DMS153 treated with DMSO at 0.1 percent for 48 hours (cell line): ENCODE results near the gene MAPK11.

Source experiments
- DNase-seq: peaks from one replicate; lab custom pipeline; 2025; ENCODE audit not compliant: unreplicated experiment; lab: John Stamatoyannopoulos, UW

The MAPK11 gene

GRCh38 chr22:50262973-50263617, 7.1 kb downstream of the MAPK11 start:
- no peak for DNase-seq

- DNase-seq: no peak
Observed at GRCh38 chr22:50262460-50262911, 7.7 kb downstream of the MAPK11 start.

- no peak for DNase-seq
Observed at GRCh38 chr22:50261615-50262459, 8.3 kb downstream of the MAPK11 start, which contains the start of gene MAPK12. Gene MAPK12 (minus strand): TSS chr22:50261683. CDS start chr22:50261509, 174 bp downstream.

GRCh38 chr22:50260801-50261614, 9.2 kb downstream of the MAPK11 start:
- DNase-seq: no peak

GRCh38 chr22:50260434-50260800, 9.8 kb downstream of the MAPK11 start:
- DNase-seq: no peak

- no peak for DNase-seq
Observed at GRCh38 chr22:50259302-50259701, 10.9 kb downstream of the MAPK11 start.

GRCh38 chr22:50258361-50259292, 11.6 kb downstream of the MAPK11 start:
- no peak for DNase-seq

- DNase-seq: no peak
Observed at GRCh38 chr22:50257451-50258360, 12.5 kb downstream of the MAPK11 start.

- no peak for DNase-seq
Observed at GRCh38 chr22:50257041-50257440, 13.1 kb downstream of the MAPK11 start.

- no peak for DNase-seq
Observed at GRCh38 chr22:50256258-50256862, 13.8 kb downstream of the MAPK11 start.

GRCh38 chr22:50255607-50256006, 14.6 kb downstream of the MAPK11 start:
- DNase-seq: no peak

GRCh38 chr22:50255099-50255498, 15.1 kb downstream of the MAPK11 start:
- no peak for DNase-seq

GRCh38 chr22:50253941-50254340, 16.2 kb downstream of the MAPK11 start:
- DNase-seq: no peak

- no peak for DNase-seq
Observed at GRCh38 chr22:50253046-50253915, 16.9 kb downstream of the MAPK11 start.

GRCh38 chr22:50252082-50253045, 17.8 kb downstream of the MAPK11 start:
- peak; percentile 22 for DNase-seq

- DNase-seq: no peak
Observed at GRCh38 chr22:50251477-50252081, 18.6 kb downstream of the MAPK11 start.
